K562 treated with DMSO at 1 percent for 48 hours (cell line): ENCODE measurements around the gene OCA2. TPM values are rescaled to one million over a fixed set of nuclear protein-coding genes. Genes with fewer than 3 reads are reported as not detected.

Experiments used
- total RNA-seq: library from RNA; unstranded; fragments of 300-600 nt; gene quantifications from 2 replicates; pipeline ENCODE4 v1.2.3, GENCODE V29; 2022; ENCODE audit warnings: low replicate concordance; ENCODE audit errors: extremely low read depth

OCA2 gene
- not detected in 2 replicates for total RNA-seq

GRCh38 chr15:28098766-28099554 is at the start of gene OCA2:
Gene OCA2, minus strand, starts transcription at chr15:28099315. Its CDS starts 17,441 bp downstream, at chr15:28081874.

Other genes with a start within 250 kb of the OCA2 start
- not detected in 2 replicates for gene HERC2, start 222.9 kb upstream of the OCA2 start, total RNA-seq